SK-N-SH treated with all-trans-retinoic acid at 6 μM for 48 hours (cell line): ENCODE data around the gene BARHL2.

Experiments used
- ATAC-seq: fragments of 200-7000 bp; cut with Tn5 transposase; 3 replicates; pipeline ENCODE4 v1.9.1; 2020; ENCODE audit warnings: mild to moderate bottlenecking, moderate library complexity
- ARNTL ChIP-seq: fragments of 450-650 bp; formaldehyde crosslinking; IDR thresholded peaks from 2 replicates; pipeline ENCODE4 v1.5.0; 2020; ENCODE audit warnings: low read depth, mild to moderate bottlenecking, moderate library complexity, borderline replicate concordance
- BACH2 ChIP-seq: fragments of 250-450 bp; sonication (Bioruptor Pico); IDR thresholded peaks from 2 replicates; pipeline ENCODE4 v1.9.0; 2021; ENCODE audit warnings: mild to moderate bottlenecking, borderline replicate concordance
- CREB5 ChIP-seq: fragments of 250-450 bp; sonication (Bioruptor Pico); IDR thresholded peaks from 2 replicates; pipeline ENCODE4 v1.5.1; 2020; ENCODE audit warnings: low read depth, mild to moderate bottlenecking, moderate library complexity
- CSDC2 ChIP-seq: fragments of 250-450 bp; sonication (Bioruptor Pico); IDR thresholded peaks from 2 replicates; pipeline ENCODE4 v1.5.0; 2020; ENCODE audit warnings: mild to moderate bottlenecking, moderate library complexity
- CSRNP3 ChIP-seq: fragments of 250-450 bp; sonication (Bioruptor Pico); IDR thresholded peaks from 2 replicates; pipeline ENCODE4 v1.5.1; 2021; ENCODE audit warnings: mild to moderate bottlenecking, moderate library complexity
- ESRRG ChIP-seq: fragments of 250-450 bp; sonication (Bioruptor Pico); IDR thresholded peaks from 2 replicates; pipeline ENCODE4 v1.6.1; 2021; ENCODE audit warnings: mild to moderate bottlenecking
- GLIS3 ChIP-seq: fragments of 250-450 bp; sonication (Bioruptor Pico); IDR thresholded peaks from 2 replicates; pipeline ENCODE4 v1.5.0; 2020; ENCODE audit warnings: mild to moderate bottlenecking, moderate library complexity
- ISL1 ChIP-seq: fragments of 250-450 bp; sonication (Bioruptor Pico); IDR thresholded peaks from 2 replicates; pipeline ENCODE4 v2.1.2; 2022; ENCODE audit warnings: mild to moderate bottlenecking, moderate library complexity
- OSR1 ChIP-seq: fragments of 250-450 bp; sonication (Bioruptor Pico); IDR thresholded peaks from 2 replicates; pipeline ENCODE4 v1.8.0; 2022; ENCODE audit warnings: moderate library complexity, mild to moderate bottlenecking, inconsistent platforms
- PATZ1 ChIP-seq: fragments of 250-450 bp; sonication (Bioruptor Pico); IDR thresholded peaks from 2 replicates; pipeline ENCODE4 v1.8.0; 2020; ENCODE audit warnings: mild to moderate bottlenecking, moderate library complexity, borderline replicate concordance
- POU6F1 ChIP-seq: fragments of 250-450 bp; sonication (Bioruptor Pico); IDR thresholded peaks from 2 replicates; pipeline ENCODE4 v1.8.0; 2021; ENCODE audit warnings: low read depth, mild to moderate bottlenecking, moderate library complexity, borderline replicate concordance
- RARB ChIP-seq: fragments of 250-450 bp; sonication (Bioruptor Pico); IDR thresholded peaks from 2 replicates; pipeline ENCODE4 v1.8.0; 2021; ENCODE audit warnings: mild to moderate bottlenecking, moderate library complexity
- TCF4 ChIP-seq: fragments of 250-450 bp; sonication (Bioruptor Pico); IDR thresholded peaks from 2 replicates; pipeline ENCODE4 v1.8.0; 2021; ENCODE audit warnings: mild to moderate bottlenecking, moderate library complexity, borderline replicate concordance
- TOX ChIP-seq: fragments of 250-450 bp; sonication (Bioruptor Pico); IDR thresholded peaks from 2 replicates; pipeline ENCODE4 v1.8.0; 2021; ENCODE audit warnings: mild to moderate bottlenecking, moderate library complexity, borderline replicate concordance
- TSHZ2 ChIP-seq: fragments of 250-450 bp; sonication (Bioruptor Pico); IDR thresholded peaks from 2 replicates; pipeline ENCODE4 v1.5.0; 2020; ENCODE audit warnings: mild to moderate bottlenecking, moderate library complexity
- ZC3H10 ChIP-seq: fragments of 250-450 bp; sonication (Bioruptor Pico); IDR thresholded peaks from 2 replicates; pipeline ENCODE4 v1.5.1; 2021; ENCODE audit warnings: mild to moderate bottlenecking, moderate library complexity
- ZFP3 ChIP-seq: fragments of 250-450 bp; sonication (Bioruptor Pico); IDR thresholded peaks from 2 replicates; pipeline ENCODE4 v1.5.0; 2020; ENCODE audit warnings: mild to moderate bottlenecking, moderate library complexity
- ZFP30 ChIP-seq: fragments of 450-650 bp; formaldehyde crosslinking; IDR thresholded peaks from 2 replicates; pipeline ENCODE4 v1.5.0; 2022; ENCODE audit warnings: mild to moderate bottlenecking, moderate library complexity
- ZNF70 ChIP-seq: fragments of 450-650 bp; formaldehyde crosslinking; IDR thresholded peaks from 2 replicates; pipeline ENCODE4 v1.5.0; 2020; ENCODE audit warnings: mild to moderate bottlenecking, moderate library complexity
- ZNF8 ChIP-seq: fragments of 450-650 bp; formaldehyde crosslinking; IDR thresholded peaks from 2 replicates; pipeline ENCODE4 v1.5.0; 2020; ENCODE audit warnings: mild to moderate bottlenecking, moderate library complexity

The BARHL2 gene

DNA sequence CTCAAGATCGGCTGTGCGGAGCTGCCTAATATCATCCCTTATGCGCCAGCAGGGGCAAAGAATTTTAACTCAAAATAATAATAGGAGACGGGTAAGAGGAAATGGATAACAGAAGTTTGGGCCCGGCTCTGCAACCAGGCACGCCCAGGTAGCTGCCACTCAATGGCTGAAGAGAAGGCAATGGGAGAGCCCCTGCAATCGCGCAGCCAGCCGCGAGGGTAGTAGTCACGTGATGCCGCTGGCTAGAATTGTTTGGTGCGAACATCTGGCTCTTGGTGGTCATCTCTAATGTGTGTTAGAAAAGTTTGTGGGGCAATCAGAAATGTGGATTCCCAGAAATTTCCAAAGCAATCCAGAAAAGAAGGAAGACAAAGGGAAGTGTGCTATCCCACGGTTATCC is 12.3 kb downstream of the BARHL2 start (continued):
- no peak for TF ChIP-seq CREB5 (CRISPR knock-in tag)
- TF ChIP-seq ESRRG (CRISPR knock-in tag) = no peak
- TF ChIP-seq POU6F1 (CRISPR knock-in tag) = no peak

DNA sequence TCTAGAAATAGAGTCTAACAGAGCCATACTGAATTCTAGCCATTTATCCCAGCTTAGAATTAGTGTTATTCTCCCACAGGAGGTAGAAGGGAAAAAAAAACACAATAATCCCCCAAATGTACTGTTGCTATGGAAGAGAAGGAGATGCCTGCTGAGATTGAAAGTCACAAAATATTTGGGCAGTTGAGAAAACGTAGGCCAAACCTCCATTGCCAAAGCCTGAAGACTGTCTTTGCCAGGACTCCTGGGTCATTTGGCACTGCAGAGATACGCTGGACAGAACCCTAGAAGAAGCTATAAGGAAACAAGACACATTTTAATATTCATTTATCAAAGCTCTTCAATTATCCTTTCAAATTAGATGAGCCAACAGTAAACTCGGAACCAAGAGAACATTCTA is 22.3 kb downstream of the BARHL2 start:
- ATAC-seq = no peak

DNA sequence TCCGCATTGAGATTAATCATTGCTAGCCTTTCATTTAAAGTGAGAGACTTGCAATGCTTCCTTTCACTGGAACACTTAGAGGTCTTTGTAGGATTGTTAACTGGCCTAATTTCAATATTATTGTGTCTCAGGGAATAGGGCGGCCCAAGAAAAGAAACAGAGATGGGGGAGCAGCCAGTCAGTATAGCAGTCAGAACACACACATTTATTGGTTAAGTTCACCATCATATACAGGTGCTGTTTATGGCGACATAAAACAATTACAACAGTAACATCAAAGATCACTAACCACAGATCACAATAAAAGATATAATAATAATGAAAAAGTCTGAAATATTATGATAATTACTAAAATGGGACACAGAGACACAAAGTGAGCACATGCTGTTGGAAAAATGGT is 29.4 kb downstream of the BARHL2 start:
- no peak for TF ChIP-seq POU6F1 (CRISPR knock-in tag)
- TF ChIP-seq RARB (CRISPR knock-in tag) = no peak
- no peak for TF ChIP-seq GLIS3 (CRISPR knock-in tag)
- no peak for TF ChIP-seq ZNF70 (CRISPR knock-in tag)
- ATAC-seq = no peak

More for the DNA sequence above, 22.3 kb downstream of the BARHL2 start:
- TF ChIP-seq OSR1 (CRISPR knock-in tag) (no peak), TOX (CRISPR knock-in tag) (no peak), ARNTL (no peak), BACH2 (CRISPR knock-in tag) (no peak), TSHZ2 (CRISPR knock-in tag) (no peak), CSDC2 (CRISPR knock-in tag) (no peak), ZNF8 (no peak), ZFP30 (CRISPR knock-in tag) (no peak), PATZ1 (CRISPR knock-in tag) (no peak), TCF4 (CRISPR knock-in tag) (no peak)

- no peak for TF ChIP-seq ZFP3
- TF ChIP-seq ZFP30 (CRISPR knock-in tag) = no peak
- no peak for TF ChIP-seq GLIS3 (CRISPR knock-in tag)
- no peak for TF ChIP-seq TOX (CRISPR knock-in tag)
- TF ChIP-seq ZC3H10 = no peak
- no peak for TF ChIP-seq POU6F1 (CRISPR knock-in tag)
- TF ChIP-seq ESRRG (CRISPR knock-in tag) = no peak
- TF ChIP-seq CSDC2 (CRISPR knock-in tag) = no peak
- TF ChIP-seq OSR1 (CRISPR knock-in tag) = no peak
- TF ChIP-seq ISL1 = no peak
- TF ChIP-seq BACH2 (CRISPR knock-in tag) = no peak
- no peak for TF ChIP-seq TCF4 (CRISPR knock-in tag)
- no peak for TF ChIP-seq ARNTL
- no peak for TF ChIP-seq CSRNP3 (CRISPR knock-in tag)
- no peak for TF ChIP-seq RARB (CRISPR knock-in tag)
- ATAC-seq = no peak
Observed at GRCh38 chr1:90675161-90675847, 41.8 kb downstream of the BARHL2 start.
